Naive thymus-derived CD4-positive, alpha-beta T cell (primary cell): Measurements from ENCODE around the gene EGFR. TPM values are rescaled to one million over a fixed set of nuclear protein-coding genes. Genes with fewer than 3 reads are reported as not detected.

ENCODE experiments used
- ATAC-seq: fragments of 150-1000 bp; cut with Tn5 transposase; 2 replicates; pipeline ENCODE4 v1.10.0; 2021; ENCODE audit warnings: mild to moderate bottlenecking, moderate library complexity
- CTCF ChIA-PET: fragments of 350-600 bp; sonication (Branson Sonifier 250); formaldehyde crosslinking; loops from one replicate; lab custom pipeline; 2021; ENCODE audit warnings: antibody characterized with exemption; lab: Charles Lee
- POLR2A ChIA-PET: fragments of 350-600 bp; sonication (Branson Sonifier 250); formaldehyde crosslinking; loops from one replicate; lab custom pipeline; 2021; ENCODE audit warnings: antibody characterized with exemption, inconsistent platforms; lab: Charles Lee
- DNase-seq, 9 donors: peaks; one replicate each; pipeline versions ENCODE4 v3.0.0 to v3.0.0-alpha.2; 2020 to 2022; ENCODE audit warnings: mixed read lengths in 1 of 9
- H3K27ac ChIP-seq: one replicate; pipeline ENCODE4 v1.7.0; 2013; ENCODE audit warnings: mild to moderate bottlenecking, low read depth, low read length, moderate library complexity
- H3K27me3 ChIP-seq, 2 donors: one replicate each; pipeline ENCODE4 v1.7.0; 2013; ENCODE audit warnings: low read length in 2 of 2, mild to moderate bottlenecking in 2 of 2, moderate library complexity in 2 of 2; ENCODE audit not compliant: control insufficient read depth in 2 of 2, insufficient read depth in 2 of 2
- H3K36me3 ChIP-seq, 3 experiments: 1 replicate in 2 of 3; 2 replicates in 1 of 3; pipeline ENCODE4 v1.7.0; 2013; ENCODE audit warnings: low read length in 3 of 3, mild to moderate bottlenecking in 3 of 3, moderate library complexity in 1 of 3; ENCODE audit not compliant: insufficient read depth in 3 of 3, control insufficient read depth in 2 of 3
- H3K4me1 ChIP-seq, 2 donors: one replicate each; pipeline ENCODE4 v1.7.0; 2013; ENCODE audit warnings: low read length in 2 of 2, mild to moderate bottlenecking in 2 of 2, moderate library complexity in 1 of 2; ENCODE audit not compliant: control insufficient read depth in 2 of 2, insufficient read depth in 2 of 2
- H3K4me3 ChIP-seq: 2 replicates; pipeline ENCODE4 v1.7.0; 2013; ENCODE audit warnings: mild to moderate bottlenecking, low read length
- H3K9me3 ChIP-seq, 3 experiments: 1 replicate in 2 of 3; 2 replicates in 1 of 3; pipeline ENCODE4 v1.7.0; 2013; ENCODE audit warnings: low read length in 3 of 3; ENCODE audit not compliant: control insufficient read depth in 2 of 3
- H3K27ac Mint-ChIP-seq, 9 donors: one replicate each; pipeline ENCODE4 v1.8.0; 2020 to 2022; ENCODE audit warnings: mixed read lengths in 9 of 9, mild to moderate bottlenecking in 8 of 9, moderate library complexity in 5 of 9, inconsistent platforms in 2 of 9
- H3K27me3 Mint-ChIP-seq, 5 donors: one replicate each; pipeline ENCODE4 v1.8.0; 2021 to 2022; ENCODE audit warnings: mixed read lengths in 5 of 5, mild to moderate bottlenecking in 1 of 5
- H3K36me3 Mint-ChIP-seq, 5 donors: one replicate each; pipeline ENCODE4 v1.8.0; 2020 to 2022; ENCODE audit warnings: mixed read lengths in 5 of 5, mild to moderate bottlenecking in 3 of 5, inconsistent platforms in 1 of 5
- H3K4me1 Mint-ChIP-seq, 7 donors: one replicate each; pipeline ENCODE4 v1.8.0; 2020 to 2022; ENCODE audit warnings: mixed read lengths in 7 of 7, mild to moderate bottlenecking in 3 of 7, inconsistent platforms in 1 of 7
- H3K4me3 Mint-ChIP-seq, 10 donors: one replicate each; pipeline ENCODE4 v1.8.0; 2020 to 2022; ENCODE audit warnings: mild to moderate bottlenecking in 10 of 10, mixed read lengths in 10 of 10, moderate library complexity in 6 of 10, inconsistent platforms in 2 of 10
- H3K9me3 Mint-ChIP-seq, 11 donors: one replicate each; pipeline ENCODE4 v1.8.0; 2020 to 2022; ENCODE audit warnings: mixed read lengths in 11 of 11, mild to moderate bottlenecking in 4 of 11, inconsistent platforms in 1 of 11, moderate library complexity in 1 of 11
- intact Hi-C, 2 donors: fragments of 100-400 bp; cut with micrococcal nuclease; formaldehyde crosslinking; loops; one replicate each; pipeline ENCODE4 v1.15.1; 2023
- polyA plus RNA-seq, 2 donors: library from polyadenylated mRNA; unstranded; fragments of 300-500 nt; fragmentation: Illumina TruSeq; gene quantifications; one replicate each; pipeline ENCODE4 v1.2.3, GENCODE V29; 2021
- total RNA-seq, 6 experiments: library from RNA in 5 of 6; stranded (reverse) in 5 of 6; gene quantifications; 1 replicate in 5 of 6; 2 replicates in 1 of 6; pipeline ENCODE4 v1.2.3 and lab custom pipeline; 2021 to 2026

Gene EGFR
- total and polyA plus RNA-seq, 7 experiments from 2014 or later, result 0.16 TPM; not detected in 6

GRCh38 chr7:55096323-55096722 is 77.5 kb downstream of the EGFR start:
- Mint-ChIP-seq H3K27me3 (peaks cover 14 to 35% (median 19%) of the 10 kb centered on the region in 5 donors), H3K27ac (no peak overlapping the region), H3K4me3 (no peak overlapping the region), H3K4me1 (no peaks in the 10 kb centered on the region), H3K9me3 (no peaks in the 10 kb centered on the region), H3K36me3 (no peaks in the 10 kb centered on the region)
- Histone ChIP-seq H3K36me3 (no peaks in the 10 kb centered on the region), H3K27me3 (no peaks in the 10 kb centered on the region), H3K4me3 (no peak overlapping the region), H3K27ac (no peak overlapping the region), H3K9me3 (no peaks in the 10 kb centered on the region), H3K4me1 (no peaks in the 10 kb centered on the region)
- POLR2A ChIA-PET, result no interaction called here
- ATAC-seq (no peak), DNase-seq (no peak)
- intact Hi-C loops, result no loop called here
- CTCF ChIA-PET, result no interaction called here

GRCh38 chr7:55097100-55097499 is 78.3 kb downstream of the EGFR start:
- POLR2A ChIA-PET, result no interaction called here
- CTCF ChIA-PET, result no interaction called here
- Mint-ChIP-seq H3K27ac (no peak overlapping the region), H3K27me3 (peaks cover 19 to 43% (median 27%) of the 10 kb centered on the region in 5 donors), H3K9me3 (no peaks in the 10 kb centered on the region), H3K4me1 (no peaks in the 10 kb centered on the region), H3K4me3 (no peak overlapping the region), H3K36me3 (no peaks in the 10 kb centered on the region)
- Histone ChIP-seq H3K9me3 (no peaks in the 10 kb centered on the region), H3K36me3 (no peaks in the 10 kb centered on the region), H3K27ac (no peak overlapping the region), H3K4me3 (no peak overlapping the region), H3K4me1 (no peaks in the 10 kb centered on the region), H3K27me3 (no peaks in the 10 kb centered on the region)
- intact Hi-C loops, result no loop called here
- DNase-seq, result no peak
- no peak for ATAC-seq

- Histone ChIP-seq H3K9me3 (no peaks in the 10 kb centered on the region), H3K27me3 (no peaks in the 10 kb centered on the region), H3K36me3 (no peaks in the 10 kb centered on the region), H3K4me3 (no peak overlapping the region), H3K4me1 (no peaks in the 10 kb centered on the region), H3K27ac (no peak overlapping the region)
- ChIA-PET POLR2A (no interaction called here), CTCF (interaction anchor here (0.6 kb wide), 1 partner anchor 96 kb away, joined by 3 read pairs; no protein-coding TSS in a partner anchor)
- Mint-ChIP-seq H3K9me3 (no peaks in the 10 kb centered on the region), H3K36me3 (no peaks in the 10 kb centered on the region), H3K4me3 (no peak overlapping the region), H3K27ac (no peak overlapping the region), H3K27me3 (peaks cover 25 to 48% (median 28%) of the 10 kb centered on the region in 5 donors), H3K4me1 (no peaks in the 10 kb centered on the region)
- ATAC-seq (no peak), DNase-seq (no peak)
- intact Hi-C loops, result no loop called here
Observed at GRCh38 chr7:55099066-55099820, 80.4 kb downstream of the EGFR start.

DNA sequence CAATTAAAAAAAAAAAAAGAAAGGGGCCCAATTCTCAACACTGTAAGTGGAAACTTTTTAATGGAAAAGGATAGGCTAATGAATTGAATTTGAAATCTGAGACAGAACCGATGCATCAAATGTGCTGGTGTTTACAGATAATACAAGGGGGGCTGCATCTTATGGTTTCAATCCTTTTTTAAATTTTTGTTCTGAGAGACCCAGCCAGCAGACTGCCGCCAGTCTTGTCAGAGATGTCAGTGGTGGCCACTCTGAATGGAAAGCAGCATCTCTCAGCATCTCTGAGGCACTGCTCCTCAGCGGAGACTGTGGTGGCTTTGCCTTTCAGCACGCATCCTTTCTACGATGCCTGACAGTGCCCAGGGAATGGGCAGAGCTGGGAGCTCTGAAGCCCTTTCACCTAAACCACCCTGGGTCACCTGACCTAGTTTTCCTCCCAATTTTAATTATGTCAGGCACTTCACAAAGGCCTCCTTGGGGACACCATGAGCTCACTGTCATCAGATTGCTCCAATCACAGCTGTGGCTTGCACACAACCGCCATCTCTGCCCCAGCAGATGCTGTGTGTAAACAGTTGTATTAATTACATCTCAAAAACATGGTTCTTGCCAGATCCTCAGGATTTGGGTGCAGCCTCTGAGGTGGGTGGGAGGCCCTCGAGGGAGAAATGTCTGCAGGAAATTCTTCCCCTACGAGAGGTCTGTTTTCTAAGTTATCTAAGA is 81.2 kb downstream of the EGFR start:
- DNase-seq (no peak), ATAC-seq (no peak)
- no peaks in the 10 kb centered on the region for H3K36me3 Mint-ChIP-seq
- CTCF ChIA-PET, result interaction anchor here (0.6 kb wide), 1 partner anchor 96 kb away, joined by 3 read pairs; no protein-coding TSS in a partner anchor
- Histone ChIP-seq H3K9me3 (no peaks in the 10 kb centered on the region), H3K4me1 (no peaks in the 10 kb centered on the region), H3K36me3 (no peaks in the 10 kb centered on the region), H3K4me3 (no peak overlapping the region), H3K27ac (no peak overlapping the region), H3K27me3 (no peaks in the 10 kb centered on the region)
- no peak overlapping the region for H3K27ac Mint-ChIP-seq
- H3K4me3 Mint-ChIP-seq, result no peak overlapping the region
- intact Hi-C loops, result no loop called here
- peaks cover 25 to 48% (median 33%) of the 10 kb centered on the region in 5 donors for H3K27me3 Mint-ChIP-seq
- no peaks in the 10 kb centered on the region for H3K9me3 Mint-ChIP-seq
- peaks cover 0 to 5% (median 0%) of the 10 kb centered on the region in 7 donors for H3K4me1 Mint-ChIP-seq
- POLR2A ChIA-PET, result no interaction called here

DNA sequence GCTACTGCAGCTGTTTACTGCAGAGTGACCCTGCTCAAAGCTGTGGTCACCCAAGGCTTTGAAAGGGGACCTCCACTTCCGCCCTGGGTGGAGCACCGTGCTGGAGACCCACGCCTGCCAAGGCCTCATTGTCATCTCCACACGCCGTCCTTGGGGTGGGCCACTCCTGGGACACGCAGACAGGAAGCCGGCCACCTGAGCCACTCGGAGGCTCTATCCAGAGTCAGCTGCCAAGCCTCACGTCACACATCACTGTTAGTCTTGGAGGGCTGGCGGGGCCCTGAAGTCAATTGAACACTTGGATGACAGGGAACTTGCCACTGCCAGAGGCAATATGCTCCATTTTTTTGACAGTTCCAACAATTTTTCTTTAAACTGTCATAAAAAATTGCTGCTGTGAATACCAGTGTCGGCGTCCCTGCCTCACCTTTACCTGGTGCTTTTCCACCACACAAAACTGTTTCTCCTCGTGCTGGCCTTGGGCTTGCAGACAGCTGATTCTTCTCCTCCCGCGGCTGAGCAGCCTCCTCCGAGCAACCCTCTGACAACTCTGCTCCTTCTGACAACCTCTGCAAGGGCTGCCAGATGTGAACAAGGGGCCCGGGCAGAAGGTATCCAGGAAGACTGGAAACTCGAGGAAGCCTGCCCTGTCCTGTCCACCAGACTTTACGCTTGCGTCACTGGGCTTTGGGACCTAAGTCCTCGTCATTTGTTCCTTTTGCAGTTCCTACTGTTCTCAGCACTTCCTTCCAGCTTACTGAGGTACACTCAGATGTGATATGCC is 81.9 kb downstream of the EGFR start:
- no peak overlapping the region for H3K27ac Mint-ChIP-seq
- H3K36me3 Mint-ChIP-seq, result no peaks in the 10 kb centered on the region
- ChIA-PET POLR2A (no interaction called here), CTCF (interaction anchor here (0.7 kb wide), 1 partner anchor 44 kb away, joined by 3 read pairs; no protein-coding TSS in a partner anchor)
- H3K4me3 Mint-ChIP-seq, result no peak overlapping the region
- Histone ChIP-seq H3K36me3 (no peaks in the 10 kb centered on the region), H3K9me3 (no peaks in the 10 kb centered on the region), H3K27me3 (no peaks in the 10 kb centered on the region), H3K4me3 (no peak overlapping the region), H3K27ac (no peak overlapping the region), H3K4me1 (no peaks in the 10 kb centered on the region)
- H3K27me3 Mint-ChIP-seq, result peaks cover 25 to 48% (median 36%) of the 10 kb centered on the region in 5 donors
- DNase-seq (no peak), ATAC-seq (no peak)
- H3K9me3 Mint-ChIP-seq, result no peaks in the 10 kb centered on the region
- peaks cover 0 to 11% (median 0%) of the 10 kb centered on the region in 7 donors for H3K4me1 Mint-ChIP-seq
- intact Hi-C loops, result no loop called here

DNA sequence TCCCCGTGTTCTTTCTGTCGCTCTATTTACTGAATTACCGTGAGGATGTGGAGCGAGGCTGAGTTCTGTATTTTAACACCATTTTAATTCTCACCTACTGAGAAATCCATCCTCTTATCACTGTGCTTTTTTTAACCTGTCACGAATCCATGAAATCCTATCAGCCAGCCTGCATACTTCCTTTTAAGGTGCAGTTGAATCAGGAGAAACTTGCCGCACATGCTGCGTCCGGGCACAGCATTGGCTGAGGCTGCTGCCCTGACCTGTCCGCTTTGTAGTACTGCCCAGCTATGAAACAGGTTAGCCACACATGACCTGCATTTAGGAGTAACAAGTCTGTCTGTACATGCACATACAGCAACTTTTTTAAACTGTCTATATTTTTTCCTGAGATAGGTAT is 82.5 kb downstream of the EGFR start:
- Histone ChIP-seq H3K36me3 (no peaks in the 10 kb centered on the region), H3K4me1 (no peaks in the 10 kb centered on the region), H3K27ac (no peak overlapping the region), H3K27me3 (no peaks in the 10 kb centered on the region), H3K4me3 (no peak overlapping the region), H3K9me3 (no peaks in the 10 kb centered on the region)
- no peak overlapping the region for H3K4me3 Mint-ChIP-seq
- H3K9me3 Mint-ChIP-seq, result no peaks in the 10 kb centered on the region
- peaks cover 22 to 48% (median 34%) of the 10 kb centered on the region in 5 donors for H3K27me3 Mint-ChIP-seq
- peaks cover 0 to 11% (median 0%) of the 10 kb centered on the region in 7 donors for H3K4me1 Mint-ChIP-seq
- no peak overlapping the region for H3K27ac Mint-ChIP-seq
- ATAC-seq (no peak), DNase-seq (no peak)
- POLR2A ChIA-PET, result no interaction called here
- CTCF ChIA-PET, result interaction anchor here (0.7 kb wide), 1 partner anchor 43 kb away, joined by 3 read pairs; no protein-coding TSS in a partner anchor
- intact Hi-C loops, result no loop called here
- H3K36me3 Mint-ChIP-seq, result no peaks in the 10 kb centered on the region
